Head of caudate nucleus (tissue), 42 donors: Measurements from ENCODE around the gene NCK2.

Experiments used
- DNase-seq, 42 donors: peaks; one replicate each; pipeline versions ENCODE4 v3.0.0 to v3.0.0-alpha.2; 2020 to 2021; ENCODE audit warnings: mixed read lengths in 7 of 42
- intact Hi-C: fragments of 100-400 bp; cut with DNase I; formaldehyde crosslinking; loops from one replicate; pipeline ENCODE4 v1.15.0; 2022

The NCK2 gene

GRCh38 chr2:105732955-105733607 lies 11.6 kb upstream of the NCK2 start:
- DNase-seq = no peak
- intact Hi-C loops = no loop called here

GRCh38 chr2:105733875-105734274 lies 10.8 kb upstream of the NCK2 start:
- peak in 1 of 42 donors; percentile 25 for DNase-seq
- intact Hi-C loops = no loop called here

- peak in 2 of 42 donors; percentile 30 for DNase-seq
- intact Hi-C loops = no loop called here
Observed at GRCh38 chr2:105734762-105735538, 9.8 kb upstream of the NCK2 start.

GRCh38 chr2:105736145-105736544 lies 8.6 kb upstream of the NCK2 start:
- peak in 1 of 42 donors; percentile 15 for DNase-seq
- intact Hi-C loops = no loop called here

- intact Hi-C loops = no loop called here
- DNase-seq = peak in 1 of 42 donors; percentile 7
Observed at GRCh38 chr2:105737980-105738657, 6.6 kb upstream of the NCK2 start.

GRCh38 chr2:105738658-105739241 lies 6.0 kb upstream of the NCK2 start:
- no peak for DNase-seq
- intact Hi-C loops = no loop called here

- intact Hi-C loops = no loop called here
- peak in 1 of 42 donors; percentile 39 for DNase-seq
Observed at GRCh38 chr2:105739426-105739825, 5.3 kb upstream of the NCK2 start.

GRCh38 chr2:105739944-105740530 lies 4.7 kb upstream of the NCK2 start:
- intact Hi-C loops = no loop called here
- peak in 1 of 42 donors; percentile 35 for DNase-seq

- intact Hi-C loops = no loop called here
- peak in 1 of 42 donors; percentile 33 for DNase-seq
Observed at GRCh38 chr2:105741174-105741573, 3.5 kb upstream of the NCK2 start.

GRCh38 chr2:105741617-105742016 lies 3.1 kb upstream of the NCK2 start:
- peak in 1 of 42 donors; percentile 35 for DNase-seq
- intact Hi-C loops = no loop called here

- intact Hi-C loops = no loop called here
- DNase-seq = peak in 30 of 42 donors; percentile 21 to 64 (median 40)
Observed at GRCh38 chr2:105744091-105744908, 412 bp upstream of the NCK2 start.

GRCh38 chr2:105746177-105747080 lies 1.7 kb downstream of the NCK2 start:
- intact Hi-C loops = no loop called here

GRCh38 chr2:105747254-105747894 lies 2.7 kb downstream of the NCK2 start:
- no peak for DNase-seq
- intact Hi-C loops = no loop called here

More at GRCh38 chr2:105746177-105747080, 1.7 kb downstream of the NCK2 start:
- DNase-seq = peak in 29 of 42 donors; percentile 21 to 69 (median 41)

GRCh38 chr2:105747991-105748390 lies 3.3 kb downstream of the NCK2 start:
- intact Hi-C loops = no loop called here
- no peak for DNase-seq

- intact Hi-C loops = no loop called here
- DNase-seq = peak in 1 of 42 donors; percentile 43
Observed at GRCh38 chr2:105748566-105748965, 3.9 kb downstream of the NCK2 start.

- intact Hi-C loops = loop anchor here (10.0 kb wide), 1 partner anchor 175 kb away; no protein-coding TSS in a partner anchor
- no peak for DNase-seq
Observed at GRCh38 chr2:105749583-105750400, 5.1 kb downstream of the NCK2 start.
